ENCODE measurements around the gene DSC1.

DSC1 gene

DNA sequence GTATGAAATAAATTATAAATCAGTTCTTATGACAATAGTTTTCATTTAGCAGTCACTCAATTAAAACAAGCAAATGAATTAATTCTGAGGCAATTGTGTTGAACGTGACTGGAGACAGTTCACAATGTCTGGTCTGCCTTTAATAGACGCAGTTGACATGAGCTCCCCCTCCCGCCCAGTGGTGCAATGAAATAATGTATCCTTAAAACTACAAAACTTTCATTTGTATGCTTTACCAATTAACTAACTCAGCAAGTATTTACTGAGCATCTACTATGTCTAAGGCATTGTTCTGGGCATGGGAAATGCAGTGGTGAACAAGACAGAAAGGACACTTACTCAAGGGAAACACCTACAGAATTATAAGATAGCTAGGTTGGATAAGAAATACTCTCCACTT, 56.9 kb downstream of the DSC1 start:
- Histone ChIP-seq H3K9me2 (replicated peaks; ENCODE audit: insufficient read depth, low read length) (no peaks in the 10 kb centered on the region), H3K4me3 (ENCODE audit: insufficient read depth, low read length, poor library complexity, severe bottlenecking) (no peak overlapping the region), H4K20me1 (ENCODE audit: low read depth, low read length) (no peaks in the 10 kb centered on the region), H2AFZ (ENCODE audit: low read depth, low read length, severe bottlenecking) (no peak overlapping the region), H3K79me2 (ENCODE audit: insufficient read depth, low read length) (no peaks in the 10 kb centered on the region), H3K9me3 (ENCODE audit: insufficient read depth, low read length) (no peaks in the 10 kb centered on the region), H3F3A (ENCODE audit: insufficient read depth) (no peaks in the 10 kb centered on the region), H3K9ac (ENCODE audit: low read length) (no peak overlapping the region), H3K27ac (ENCODE audit: low read depth, low read length) (no peak overlapping the region), H3K27me3 (ENCODE audit: low read length) (no peaks in the 10 kb centered on the region), H3K36me3 (ENCODE audit: low read length) (no peaks in the 10 kb centered on the region), H3K4me2 (ENCODE audit: low read depth, low read length, poor library complexity, severe bottlenecking) (no peak overlapping the region)
- TF ChIP-seq, protein P1, sequence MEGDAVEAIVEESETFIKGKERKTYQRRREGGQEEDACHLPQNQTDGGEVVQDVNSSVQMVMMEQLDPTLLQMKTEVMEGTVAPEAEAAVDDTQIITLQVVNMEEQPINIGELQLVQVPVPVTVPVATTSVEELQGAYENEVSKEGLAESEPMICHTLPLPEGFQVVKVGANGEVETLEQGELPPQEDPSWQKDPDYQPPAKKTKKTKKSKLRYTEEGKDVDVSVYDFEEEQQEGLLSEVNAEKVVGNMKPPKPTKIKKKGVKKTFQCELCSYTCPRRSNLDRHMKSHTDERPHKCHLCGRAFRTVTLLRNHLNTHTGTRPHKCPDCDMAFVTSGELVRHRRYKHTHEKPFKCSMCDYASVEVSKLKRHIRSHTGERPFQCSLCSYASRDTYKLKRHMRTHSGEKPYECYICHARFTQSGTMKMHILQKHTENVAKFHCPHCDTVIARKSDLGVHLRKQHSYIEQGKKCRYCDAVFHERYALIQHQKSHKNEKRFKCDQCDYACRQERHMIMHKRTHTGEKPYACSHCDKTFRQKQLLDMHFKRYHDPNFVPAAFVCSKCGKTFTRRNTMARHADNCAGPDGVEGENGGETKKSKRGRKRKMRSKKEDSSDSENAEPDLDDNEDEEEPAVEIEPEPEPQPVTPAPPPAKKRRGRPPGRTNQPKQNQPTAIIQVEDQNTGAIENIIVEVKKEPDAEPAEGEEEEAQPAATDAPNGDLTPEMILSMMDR (IDR thresholded peaks at IDR 0.05; ENCODE audit: insufficient read depth, low read length, poor library complexity, severe bottlenecking): no peak
- TF ChIP-seq EZH2phosphoT487 (conservative IDR thresholded peaks at IDR 0.05; ENCODE audit: low read length): no peak

DNA sequence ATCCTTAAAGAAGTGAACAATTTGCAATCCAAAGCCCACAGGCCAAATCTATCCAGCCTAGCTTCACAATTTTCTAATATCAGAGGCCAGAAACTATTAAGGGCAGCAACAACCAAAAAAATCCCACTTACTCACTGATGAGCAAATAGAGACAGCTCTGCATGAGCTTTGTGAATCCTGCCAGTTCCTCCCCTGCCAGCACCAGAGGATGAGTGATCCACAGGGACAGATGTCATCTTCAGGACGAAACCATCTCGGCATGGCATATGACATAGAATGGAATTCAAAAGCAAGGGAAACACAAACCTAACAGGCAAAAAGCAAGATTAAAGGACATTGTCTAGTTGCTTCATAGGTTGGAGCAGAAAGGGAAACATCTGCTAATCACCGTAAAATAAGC, 58.2 kb downstream of the DSC1 start:
- Histone ChIP-seq H3K9me2 (replicated peaks; ENCODE audit: insufficient read depth, low read length) (no peaks in the 10 kb centered on the region), H3K9me3 (ENCODE audit: insufficient read depth, low read length) (no peaks in the 10 kb centered on the region), H3K4me2 (ENCODE audit: low read depth, low read length, poor library complexity, severe bottlenecking) (no peak overlapping the region), H3K79me2 (ENCODE audit: insufficient read depth, low read length) (no peaks in the 10 kb centered on the region), H3K9ac (ENCODE audit: low read length) (no peak overlapping the region), H3K36me3 (ENCODE audit: low read length) (no peaks in the 10 kb centered on the region), H3K27me3 (ENCODE audit: low read length) (no peaks in the 10 kb centered on the region), H3K4me3 (ENCODE audit: insufficient read depth, low read length, poor library complexity, severe bottlenecking) (no peak overlapping the region), H2AFZ (ENCODE audit: low read depth, low read length, severe bottlenecking) (no peak overlapping the region), H3F3A (ENCODE audit: insufficient read depth) (no peaks in the 10 kb centered on the region), H4K20me1 (ENCODE audit: low read depth, low read length) (no peaks in the 10 kb centered on the region), H3K27ac (ENCODE audit: low read depth, low read length) (no peak overlapping the region)
- no peak for TF ChIP-seq EZH2phosphoT487 (conservative IDR thresholded peaks at IDR 0.05; ENCODE audit: low read length)
- TF ChIP-seq, protein P1 (IDR thresholded peaks at IDR 0.05; ENCODE audit: insufficient read depth, low read length, poor library complexity, severe bottlenecking): no peak

DNA sequence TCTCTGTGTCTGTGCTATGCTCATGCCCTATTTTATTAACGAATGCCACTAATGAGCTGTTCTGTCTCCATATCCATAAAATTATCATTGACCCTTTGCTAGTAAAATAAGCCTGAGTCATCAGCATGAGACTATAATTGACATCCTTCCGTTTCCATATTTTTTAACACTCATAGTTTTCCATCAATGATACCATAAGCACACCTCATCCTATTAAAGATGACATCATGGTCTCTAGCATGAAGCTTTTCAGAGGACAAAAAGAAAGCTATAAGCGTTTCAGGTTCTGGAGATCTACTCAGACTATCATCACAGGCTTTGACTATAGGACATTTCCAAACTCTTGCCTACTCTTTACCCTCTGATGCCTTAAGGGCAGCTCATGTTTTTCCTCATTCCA, 59.2 kb downstream of the DSC1 start:
- no peak overlapping the region for H3K9ac ChIP-seq (ENCODE audit: low read length)
- H3K27ac ChIP-seq (ENCODE audit: low read depth, low read length): no peak overlapping the region

More for the DNA sequence above, 59.2 kb downstream of the DSC1 start:
- Histone ChIP-seq H3K4me2 (ENCODE audit: low read depth, low read length, poor library complexity, severe bottlenecking) (no peak overlapping the region), H3K36me3 (ENCODE audit: low read length) (no peaks in the 10 kb centered on the region), H3K9me3 (ENCODE audit: insufficient read depth, low read length) (no peaks in the 10 kb centered on the region), H3K4me3 (ENCODE audit: insufficient read depth, low read length, poor library complexity, severe bottlenecking) (no peak overlapping the region), H3K27me3 (ENCODE audit: low read length) (no peaks in the 10 kb centered on the region), H4K20me1 (ENCODE audit: low read depth, low read length) (no peaks in the 10 kb centered on the region), H2AFZ (ENCODE audit: low read depth, low read length, severe bottlenecking) (no peak overlapping the region), H3K9me2 (replicated peaks; ENCODE audit: insufficient read depth, low read length) (no peaks in the 10 kb centered on the region), H3F3A (ENCODE audit: insufficient read depth) (no peaks in the 10 kb centered on the region), H3K79me2 (ENCODE audit: insufficient read depth, low read length) (no peaks in the 10 kb centered on the region)
- TF ChIP-seq EZH2phosphoT487 (conservative IDR thresholded peaks at IDR 0.05; ENCODE audit: low read length): no peak
- TF ChIP-seq, protein P1 (IDR thresholded peaks at IDR 0.05; ENCODE audit: insufficient read depth, low read length, poor library complexity, severe bottlenecking): no peak

All from SU-DHL-6 (cell line).